ENCODE results near the gene UFD1. TPM values are rescaled to one million over a fixed set of nuclear protein-coding genes. Genes with fewer than 3 reads are reported as not detected.

Gene UFD1
- total RNA-seq, 1 donor from 2014 or later, result 47.7 TPM

GRCh38 chr22:19509191-19509590 lies 30.2 kb upstream of the UFD1 start:
- TF ChIP-seq CTCF (conservative IDR thresholded peaks at IDR 0.05; ENCODE audit: low read depth, low read length), result no peak
- DNase-seq (ENCODE audit: low read depth), result no peak
- no peak overlapping the region for H3K4me3 ChIP-seq (ENCODE audit: low read depth, low read length)

- no peak overlapping the region for H3K4me3 ChIP-seq (ENCODE audit: low read depth, low read length)
- TF ChIP-seq CTCF (conservative IDR thresholded peaks at IDR 0.05; ENCODE audit: low read depth, low read length), result no peak
- no peak for DNase-seq (ENCODE audit: low read depth)
Measured at GRCh38 chr22:19508024-19508776, 29.2 kb upstream of the UFD1 start.

GRCh38 chr22:19507534-19507861 lies 28.5 kb upstream of the UFD1 start:
- no peak for TF ChIP-seq CTCF (conservative IDR thresholded peaks at IDR 0.05; ENCODE audit: low read depth, low read length)
- no peak for DNase-seq (ENCODE audit: low read depth)
- no peak overlapping the region for H3K4me3 ChIP-seq (ENCODE audit: low read depth, low read length)

GRCh38 chr22:19506212-19506611 lies 27.2 kb upstream of the UFD1 start:
- no peak for TF ChIP-seq CTCF (conservative IDR thresholded peaks at IDR 0.05; ENCODE audit: low read depth, low read length)
- no peak overlapping the region for H3K4me3 ChIP-seq (ENCODE audit: low read depth, low read length)
- DNase-seq (ENCODE audit: low read depth), result no peak

GRCh38 chr22:19505735-19506126 lies 26.7 kb upstream of the UFD1 start:
- no peak overlapping the region for H3K4me3 ChIP-seq (ENCODE audit: low read depth, low read length)
- TF ChIP-seq CTCF (conservative IDR thresholded peaks at IDR 0.05; ENCODE audit: low read depth, low read length), result no peak
- DNase-seq (ENCODE audit: low read depth), result no peak

GRCh38 chr22:19504900-19505734 lies 26.1 kb upstream of the UFD1 start:
- no peak overlapping the region for H3K4me3 ChIP-seq (ENCODE audit: low read depth, low read length)
- DNase-seq (ENCODE audit: low read depth), result no peak
- no peak for TF ChIP-seq CTCF (conservative IDR thresholded peaks at IDR 0.05; ENCODE audit: low read depth, low read length)

Data from epithelial cell of proximal tubule (primary cell).